HUDEP-2 (cell line): ENCODE measurements around the gene PPARG.
"Not testable (repeated sequence)": the region's sequence is repeated elsewhere in the genome, so short reads cannot be mapped to it uniquely, and the experiment has no call there.

Experiments used
- DNase-seq, 76 experiments: peaks; one replicate each; lab custom pipeline; 2025; ENCODE audit not compliant: unreplicated experiment in 76 of 76; lab: John Stamatoyannopoulos, UW

Gene PPARG

DNA sequence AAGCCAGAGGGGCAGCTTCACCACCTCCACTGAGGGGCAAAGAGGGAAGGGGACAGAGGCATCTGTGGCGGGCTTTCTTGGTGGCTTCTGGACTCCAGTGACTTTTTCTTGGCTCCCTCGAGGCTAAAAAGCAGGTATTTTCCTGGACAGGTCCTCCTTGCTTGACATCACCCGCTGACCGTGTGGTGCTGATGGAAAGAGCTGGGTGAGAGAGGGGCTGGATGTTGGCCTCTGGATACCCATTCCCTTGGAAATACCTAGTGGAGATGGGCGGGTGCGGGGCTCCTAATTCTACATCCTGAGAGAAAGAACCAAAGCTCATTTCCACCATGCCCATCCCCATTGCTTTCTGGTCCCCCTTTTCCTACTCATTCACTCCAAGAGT is 148.3 kb downstream of the PPARG start:
- DNase-seq = no peak

DNA sequence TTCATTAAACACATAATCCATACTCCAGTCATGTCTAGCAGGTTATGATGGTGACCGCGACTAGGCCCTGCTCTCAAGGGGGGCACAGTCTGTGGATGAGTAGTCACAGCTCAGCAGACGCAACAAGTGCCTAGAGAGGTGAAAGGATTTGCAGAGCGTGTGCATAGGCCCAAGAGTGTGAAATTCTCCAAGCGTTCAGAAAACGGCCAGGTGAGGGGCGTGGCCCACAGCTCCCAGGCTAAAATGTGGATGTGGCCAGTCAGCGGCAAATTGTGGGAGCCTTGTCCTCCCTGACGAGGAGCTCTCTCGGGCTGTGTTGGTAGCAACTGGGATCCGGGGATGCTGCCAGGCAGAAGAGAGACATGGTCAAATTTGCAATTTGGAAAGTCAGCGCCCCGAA is 149.0 kb downstream of the PPARG start:
- DNase-seq = no peak

DNA sequence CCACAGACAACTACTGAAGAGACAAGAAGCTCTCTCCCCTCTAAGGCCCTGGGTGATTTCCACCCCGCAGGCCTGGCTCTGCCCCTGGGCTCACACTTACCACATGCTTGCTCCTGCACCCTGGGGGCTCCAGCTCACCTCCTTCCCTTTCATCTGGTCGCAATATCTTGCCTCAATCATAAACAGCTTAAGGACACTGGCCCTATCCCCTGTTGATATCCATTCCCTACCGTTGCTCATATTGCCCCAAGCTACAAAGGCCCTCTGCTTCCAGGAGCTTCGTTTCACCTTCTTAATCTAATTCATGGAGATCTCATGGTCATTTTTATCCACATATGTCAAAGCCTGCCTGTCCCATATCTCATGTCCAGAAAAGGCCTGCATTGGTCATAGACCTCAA is 149.4 kb downstream of the PPARG start:
- no peak for DNase-seq

DNA sequence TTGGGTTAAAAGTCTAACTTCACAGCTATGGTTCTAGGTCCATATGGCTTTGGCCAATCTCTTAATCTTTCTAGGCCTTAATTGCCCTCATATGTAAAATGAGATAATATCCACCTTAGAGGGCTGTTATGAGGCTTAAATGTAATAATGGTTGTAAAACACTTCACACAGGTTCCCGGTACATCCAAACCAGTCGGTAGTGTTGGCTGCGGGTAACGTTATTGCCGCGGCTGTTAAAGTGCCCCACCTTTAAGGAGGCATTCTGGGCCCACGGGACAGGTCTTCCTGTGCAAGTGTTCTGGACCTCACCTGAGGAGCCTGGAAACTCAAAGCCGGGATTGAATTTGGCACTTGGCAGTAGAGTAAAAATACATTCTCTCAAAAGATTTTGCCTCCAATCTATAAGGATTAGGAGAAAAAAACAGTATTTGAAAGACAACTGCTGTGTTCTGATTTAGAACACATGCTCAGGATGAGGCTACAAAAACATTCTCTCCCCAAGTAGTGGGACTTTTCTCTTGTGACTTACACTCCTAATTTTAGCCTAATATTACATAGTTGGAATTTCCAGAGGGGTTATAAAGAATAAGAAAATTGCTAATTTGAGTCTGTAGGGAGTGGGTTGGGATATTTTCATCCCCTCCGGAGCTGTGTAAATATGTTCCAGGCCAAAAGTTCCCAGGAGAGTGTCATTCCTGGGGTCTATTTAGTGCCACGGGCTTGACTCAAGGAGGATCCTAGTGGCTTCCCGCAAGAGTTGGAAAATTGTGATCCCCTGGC is 150.5 kb downstream of the PPARG start:
- no peak for DNase-seq

DNA sequence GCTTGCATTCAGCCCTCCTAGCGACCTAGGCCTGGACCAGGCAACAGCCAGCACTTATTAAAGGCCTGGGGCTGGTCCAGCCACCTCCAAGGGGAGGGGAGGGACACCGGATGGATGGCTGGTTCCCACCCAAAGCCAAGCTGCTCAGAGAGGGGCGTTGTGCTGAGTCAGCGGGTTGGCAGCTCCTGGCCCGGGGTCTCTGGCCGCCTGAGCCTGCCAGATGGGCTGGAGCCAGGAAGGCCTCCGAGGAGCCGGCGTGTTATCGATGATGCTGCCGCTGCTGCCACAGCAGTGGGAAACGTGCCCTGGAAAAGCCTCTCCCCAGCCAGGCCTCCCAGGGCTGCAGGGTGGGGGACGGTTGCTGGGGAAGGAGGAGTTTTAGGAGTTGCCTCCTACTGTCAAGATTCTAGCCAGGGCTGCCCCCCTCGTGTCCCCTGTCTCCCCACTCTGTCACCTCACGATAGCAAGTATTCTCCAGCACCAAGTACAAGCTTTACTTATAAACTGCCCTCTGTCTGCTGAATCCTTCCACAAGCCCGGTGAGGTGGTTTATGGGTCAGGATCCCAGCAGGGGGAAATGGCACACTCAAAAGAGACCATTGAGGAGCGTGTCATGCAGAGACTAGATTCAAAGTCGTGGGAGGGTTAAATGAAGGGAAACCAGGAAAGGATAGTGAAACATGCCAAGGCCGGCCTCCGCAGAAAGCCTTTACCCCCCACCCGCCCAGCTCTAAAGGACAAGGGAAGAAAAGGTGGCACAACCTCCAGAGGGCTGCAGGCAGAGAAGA is 152.3 kb downstream of the PPARG start:
- DNase-seq = no peak

DNA sequence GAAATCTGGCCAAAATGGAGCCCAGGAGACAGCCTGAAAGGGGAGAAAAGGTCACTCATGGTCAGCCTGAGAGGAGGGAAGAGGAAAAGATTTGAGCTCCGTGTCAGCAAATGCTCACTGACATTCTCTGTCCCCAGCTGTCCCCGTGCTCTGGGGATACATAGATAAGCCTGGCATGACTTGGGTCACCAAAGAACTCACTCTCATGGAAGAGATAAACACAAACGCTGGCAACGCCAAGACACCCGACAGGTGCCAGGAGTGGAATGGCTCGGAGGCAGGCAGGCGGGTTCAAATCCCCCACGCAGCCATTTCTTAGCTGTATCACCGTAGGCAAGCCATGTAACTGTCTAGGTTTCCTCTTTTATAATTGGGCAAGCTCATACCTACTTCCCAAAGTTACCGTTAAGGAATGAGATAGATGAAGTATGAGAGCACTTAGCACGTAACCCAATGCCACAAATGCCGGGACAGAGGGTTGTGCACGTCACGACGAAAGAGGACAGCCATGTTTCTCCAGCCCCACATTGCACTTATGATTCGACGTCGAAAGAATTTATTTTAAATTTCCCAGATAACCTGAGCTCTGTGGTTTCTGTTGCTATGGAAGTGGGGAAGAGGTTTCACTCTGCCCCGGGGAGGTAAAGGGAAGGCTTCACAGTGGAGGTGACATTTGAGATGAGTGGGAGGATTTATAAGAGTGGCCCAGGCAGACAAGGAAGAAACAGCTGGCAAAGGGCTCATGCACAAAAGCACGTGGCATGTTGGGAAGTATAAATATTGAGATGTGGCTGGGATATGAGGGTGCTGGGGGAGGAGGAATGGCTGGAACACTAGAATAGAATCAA is 154.0 kb downstream of the PPARG start:
- DNase-seq = no peak

DNA sequence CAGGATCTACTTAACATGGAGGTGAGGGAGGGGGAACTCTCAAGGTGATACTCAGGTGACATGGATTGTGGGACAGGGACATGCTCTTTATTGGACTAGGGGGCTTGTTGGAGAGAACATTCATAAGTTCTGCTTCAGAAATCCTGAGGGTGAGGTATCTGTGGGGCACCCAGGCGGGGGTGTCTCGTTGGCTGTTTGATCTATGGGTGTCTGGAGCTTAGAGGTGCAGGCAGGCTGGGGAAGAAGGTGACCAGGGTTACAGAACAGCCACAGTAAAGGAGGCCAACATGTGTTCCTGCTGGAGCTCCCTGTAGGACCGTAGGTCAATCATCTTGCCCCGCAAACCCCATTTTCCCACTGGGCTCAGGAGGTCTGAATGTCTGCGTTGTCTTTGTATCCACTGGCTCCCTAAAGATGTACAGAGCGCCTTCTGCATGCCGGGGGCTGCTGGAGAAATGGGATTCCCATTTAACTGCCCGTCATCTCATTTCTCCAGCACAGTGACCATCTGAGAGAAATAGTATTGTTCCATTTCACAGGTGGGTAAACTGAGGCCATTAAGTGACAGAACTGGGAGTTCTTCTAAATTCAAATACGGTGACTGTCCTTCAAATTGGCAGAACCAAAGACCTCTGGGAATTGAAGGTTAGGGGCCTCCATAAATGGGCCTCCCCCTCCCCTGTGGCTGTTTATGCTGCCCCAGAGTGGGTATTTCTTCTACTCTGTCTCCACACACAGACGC is 155.1 kb downstream of the PPARG start:
- DNase-seq = no peak

DNA sequence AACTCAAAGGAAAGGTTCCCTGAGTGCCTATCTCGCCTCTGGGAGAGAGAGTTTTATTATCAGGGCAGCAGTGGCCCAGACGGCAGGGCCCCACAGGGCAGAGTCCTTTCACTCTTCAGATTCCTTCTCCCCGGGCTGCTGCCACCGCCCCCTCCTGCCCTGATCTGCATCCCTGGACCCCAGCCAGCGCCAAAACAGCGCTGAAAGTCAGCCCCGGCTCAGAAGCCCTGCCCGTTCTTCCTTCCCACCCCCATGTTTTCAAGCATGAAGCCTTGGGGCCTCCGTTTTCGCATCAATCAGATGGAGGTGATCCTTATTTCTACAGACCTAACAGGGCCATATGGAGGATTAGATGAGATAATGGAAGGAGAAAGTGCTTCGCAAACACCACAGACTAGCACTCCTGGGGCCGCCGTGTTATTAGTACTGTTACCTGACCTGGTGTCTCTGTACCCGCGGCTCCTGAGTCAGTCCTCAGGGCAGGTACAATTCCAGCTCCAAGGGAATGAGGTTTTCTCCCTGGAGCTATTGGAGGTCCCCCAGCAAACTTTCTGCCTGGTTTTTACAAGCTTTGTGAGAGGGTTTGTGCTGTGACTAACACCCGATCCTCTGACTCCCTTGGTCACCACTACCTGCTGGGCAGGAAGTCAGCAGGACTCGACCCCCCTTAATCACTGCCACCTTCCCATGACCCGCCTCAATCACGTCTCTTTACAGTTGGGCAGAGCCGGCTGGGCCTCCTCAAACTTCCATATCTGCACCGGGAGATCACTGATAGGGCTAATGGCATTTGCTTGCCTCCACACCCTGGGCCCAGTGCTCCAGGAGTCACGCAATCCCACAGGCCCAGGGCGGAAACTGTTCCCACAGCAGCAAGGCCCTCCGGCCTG is 156.0 kb downstream of the PPARG start:
- no peak for DNase-seq

DNA sequence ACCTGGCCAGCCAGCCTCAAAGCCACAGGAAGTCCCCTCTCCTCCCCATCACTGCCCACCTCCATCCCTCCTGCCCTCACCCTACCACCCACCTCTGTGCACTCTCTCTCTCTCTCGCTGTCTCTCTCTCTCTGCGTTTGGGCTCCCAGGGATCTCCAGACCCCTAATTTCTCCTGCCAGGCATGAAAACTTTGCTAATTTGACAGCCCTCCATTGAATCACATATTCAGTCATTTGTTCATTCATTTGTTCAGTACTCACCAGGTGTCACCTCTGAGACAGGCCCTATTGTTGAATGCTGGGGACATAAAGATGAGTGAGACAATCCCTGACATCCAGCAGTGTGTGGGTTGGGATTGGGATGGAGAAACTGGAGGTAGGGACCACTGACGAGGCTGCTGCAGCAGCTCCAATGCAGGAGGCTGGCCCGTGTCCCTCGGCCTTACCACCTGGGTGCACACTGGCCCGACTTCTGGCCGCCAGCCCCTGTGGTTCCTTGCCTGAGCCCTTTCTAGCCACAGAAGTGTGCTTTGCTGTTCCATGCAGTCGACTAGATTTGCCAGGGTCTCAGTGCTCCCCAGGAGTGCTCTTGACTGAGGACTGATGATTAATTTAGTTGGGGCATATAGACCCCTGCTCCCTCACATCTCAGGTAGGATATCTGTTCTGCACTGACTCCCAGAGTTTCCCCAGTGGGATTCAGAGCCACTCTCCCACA is 156.8 kb downstream of the PPARG start:
- no peak for DNase-seq

DNA sequence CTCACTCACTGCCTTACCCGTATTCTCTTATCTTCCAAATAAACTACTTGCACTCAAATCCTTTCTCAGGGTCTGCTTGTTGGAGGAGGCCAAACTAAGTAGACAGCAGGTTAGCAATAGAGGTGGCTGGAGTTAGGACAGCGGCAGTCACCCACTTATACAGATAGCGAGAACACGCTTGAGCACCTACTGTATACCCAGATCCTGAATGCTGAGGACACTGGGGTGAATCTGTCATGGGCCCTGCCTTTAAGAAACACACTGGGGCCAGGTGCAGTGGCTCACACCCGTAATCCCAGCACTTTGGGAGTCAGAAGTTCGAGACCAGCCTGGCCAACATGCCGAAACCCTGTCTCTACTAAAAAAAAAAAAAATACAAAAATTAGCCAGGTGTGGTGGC is 157.4 kb downstream of the PPARG start:
- DNase-seq = no peak

DNA sequence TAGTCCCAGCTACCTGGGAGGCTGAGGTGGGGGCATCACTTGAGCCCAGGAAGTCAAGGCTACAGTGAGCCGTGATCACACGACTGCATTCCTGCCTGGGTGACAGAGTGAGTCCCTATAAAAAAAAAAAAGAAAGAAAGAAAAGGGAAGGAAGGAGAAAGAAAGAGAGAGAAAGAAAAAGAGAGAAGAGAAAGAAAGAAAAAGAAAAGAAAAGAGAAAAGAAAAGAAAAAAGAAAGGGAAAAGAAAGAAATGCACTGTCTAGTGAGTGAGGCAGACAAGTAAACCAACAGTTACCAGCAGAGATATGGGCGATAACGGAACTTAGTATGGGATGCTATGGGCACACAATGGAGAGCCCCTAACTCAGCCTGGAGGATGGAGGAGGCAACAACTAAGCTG is 158.2 kb downstream of the PPARG start:
- no peak for DNase-seq

DNA sequence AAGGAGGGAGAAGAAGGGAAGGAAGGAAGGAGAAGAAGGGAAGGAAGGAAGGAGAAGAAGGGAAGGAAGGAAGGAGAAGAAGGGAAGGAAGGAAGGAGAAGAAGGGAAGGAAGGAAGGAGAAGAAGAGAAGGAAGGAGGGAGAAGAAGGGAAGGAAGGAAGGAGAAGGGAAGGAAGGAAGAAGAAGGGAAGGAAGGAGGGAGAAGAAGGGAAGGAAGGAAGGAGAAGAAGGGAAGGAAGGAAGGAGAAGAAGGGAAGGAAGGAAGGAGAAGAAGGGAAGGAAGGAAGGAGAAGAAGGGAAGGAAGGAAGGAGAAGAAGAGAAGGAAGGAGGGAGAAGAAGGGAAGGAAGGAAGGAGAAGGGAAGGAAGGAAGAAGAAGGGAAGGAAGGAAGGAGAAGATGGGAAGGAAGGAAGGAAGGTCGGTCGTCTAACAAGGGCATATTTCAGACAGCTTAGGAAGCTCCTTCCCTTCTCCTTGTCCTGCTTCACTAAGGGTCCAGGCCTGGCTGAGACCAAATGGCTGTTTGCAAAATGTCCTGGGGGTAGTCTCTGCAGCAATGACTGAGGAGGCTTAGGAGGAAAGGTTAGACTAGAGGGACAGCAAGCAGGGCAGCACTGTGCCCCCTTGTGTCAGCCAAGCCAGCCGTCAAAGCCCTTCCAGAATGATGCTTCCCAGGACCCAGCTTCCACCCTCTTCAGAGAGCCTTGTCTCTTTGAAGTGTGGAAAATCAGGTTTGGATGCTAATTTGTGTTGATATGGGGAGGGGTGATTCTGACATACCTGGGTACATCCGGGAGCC is 159.7 kb downstream of the PPARG start:
- not testable (repeated sequence) for DNase-seq

DNA sequence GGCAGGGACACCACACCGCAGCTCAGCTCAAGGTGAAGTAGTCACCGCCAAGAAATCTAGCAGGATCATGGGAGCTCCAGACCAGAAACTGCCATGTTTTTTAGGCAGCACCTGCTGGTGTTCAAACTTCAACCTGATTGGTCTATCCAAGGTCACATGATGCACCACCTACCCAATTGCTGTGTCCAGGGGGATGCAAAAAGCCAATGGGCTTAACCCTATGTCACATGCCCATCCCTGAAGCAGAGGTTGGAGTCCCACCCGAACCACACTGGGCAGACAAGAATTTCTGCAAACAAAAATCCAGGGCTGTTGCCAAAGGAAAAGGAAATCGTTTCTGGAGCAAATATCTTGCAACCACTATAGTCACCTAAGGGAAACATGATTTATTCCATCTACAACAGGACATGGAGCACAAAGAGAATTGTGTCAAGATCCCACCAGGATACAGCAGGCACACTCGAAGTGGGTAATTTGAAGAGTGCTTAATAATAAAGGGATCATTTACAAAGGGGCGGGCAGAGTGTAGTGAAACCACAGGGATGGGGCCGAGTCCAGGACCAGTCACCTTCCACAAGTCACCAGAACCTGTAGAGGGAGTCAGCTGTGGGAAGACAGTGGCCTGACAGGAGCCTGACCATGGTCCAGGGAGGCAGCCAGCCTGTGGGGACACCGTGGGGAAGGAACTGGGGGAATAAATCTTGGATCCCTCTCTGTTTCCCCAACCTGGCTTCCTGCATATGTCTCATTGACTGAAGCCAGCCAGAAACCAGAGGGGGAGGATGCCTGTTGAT is 161.2 kb downstream of the PPARG start:
- no peak for DNase-seq

DNA sequence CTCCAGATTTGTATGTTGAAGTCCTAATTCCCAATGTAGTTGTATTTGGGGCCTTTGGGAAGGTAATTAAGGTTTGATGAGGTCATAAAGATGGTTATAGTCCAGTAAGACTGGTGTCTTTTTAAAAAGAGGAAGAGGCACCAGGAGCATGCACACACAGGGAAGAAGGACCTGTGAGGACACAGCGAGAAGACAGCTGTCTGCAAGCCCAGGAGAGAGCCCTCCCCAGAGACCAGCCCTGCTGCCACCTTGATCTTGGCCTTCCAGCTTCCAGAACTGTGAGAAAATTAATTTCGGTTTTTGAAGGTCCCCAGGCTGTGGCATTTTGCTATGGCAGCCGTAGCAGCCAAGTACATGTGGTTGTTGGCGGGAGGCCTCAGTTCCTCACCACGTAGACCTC is 162.6 kb downstream of the PPARG start:
- no peak for DNase-seq

DNA sequence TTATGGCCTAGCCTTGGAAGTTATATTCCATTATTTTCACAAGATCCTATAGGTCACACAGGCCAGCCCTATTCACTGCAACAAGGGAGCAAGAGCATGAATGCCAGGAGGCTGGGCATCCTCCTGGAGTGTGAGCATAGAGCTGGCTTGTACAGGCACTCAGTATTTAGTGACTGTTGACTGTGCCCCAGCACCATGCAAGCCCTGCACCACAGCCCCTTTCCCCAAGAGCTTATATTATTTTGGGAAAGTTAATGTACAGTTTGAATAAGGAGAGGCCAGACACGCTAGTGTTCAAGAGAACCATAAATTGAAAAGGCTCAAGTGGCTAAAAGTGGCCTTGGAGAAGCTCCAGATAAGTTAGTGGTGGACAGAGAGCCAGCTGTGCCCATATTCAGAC is 163.1 kb downstream of the PPARG start:
- DNase-seq = no peak

DNA sequence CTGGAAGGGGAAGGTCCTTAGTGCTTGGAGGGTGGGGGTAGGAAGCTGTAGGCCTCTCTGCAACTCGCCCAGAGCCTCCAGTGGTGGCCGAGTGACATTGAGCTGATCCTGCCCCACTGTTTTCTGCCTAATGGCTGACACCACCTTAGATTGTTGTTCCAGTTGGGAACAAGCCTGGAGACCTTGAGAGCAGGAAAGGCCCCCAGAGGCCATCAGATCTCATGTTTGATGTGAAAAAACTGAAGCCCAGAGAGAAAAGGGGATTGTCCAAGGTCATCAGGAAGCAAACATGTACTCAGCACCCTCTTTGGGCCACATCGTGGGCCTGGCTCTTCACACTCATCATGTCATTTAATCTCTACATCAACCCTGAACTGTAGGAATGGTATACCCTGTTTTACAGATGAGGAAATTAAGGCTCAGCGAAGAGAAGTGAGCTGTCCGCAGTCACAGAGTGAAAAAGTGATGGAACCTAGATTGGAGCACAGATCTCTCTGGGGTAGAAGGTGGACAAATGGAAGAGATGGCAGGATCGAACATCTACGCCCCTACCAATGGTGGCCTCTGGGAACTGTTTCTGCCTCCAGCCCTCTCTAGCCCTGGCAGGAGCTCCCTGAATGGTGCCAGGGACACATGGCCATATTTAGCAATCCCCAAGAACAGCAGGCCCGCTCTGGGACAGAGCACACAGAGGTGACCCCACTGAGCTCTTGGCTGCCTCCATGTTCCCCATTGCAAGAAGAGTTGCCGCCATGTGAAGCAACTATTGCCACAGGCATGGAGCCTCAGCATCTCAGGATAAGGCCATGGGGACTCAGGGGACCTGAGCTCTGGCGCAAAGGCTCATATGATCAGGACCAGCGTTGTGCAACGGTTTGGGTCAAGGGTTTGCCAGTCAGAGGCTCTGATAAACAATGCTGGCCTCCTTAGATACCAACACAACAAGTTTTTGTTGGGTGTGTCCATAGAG is 163.8 kb downstream of the PPARG start:
- DNase-seq = no peak
